ENCODE measurements around the gene SOX8.

DNA sequence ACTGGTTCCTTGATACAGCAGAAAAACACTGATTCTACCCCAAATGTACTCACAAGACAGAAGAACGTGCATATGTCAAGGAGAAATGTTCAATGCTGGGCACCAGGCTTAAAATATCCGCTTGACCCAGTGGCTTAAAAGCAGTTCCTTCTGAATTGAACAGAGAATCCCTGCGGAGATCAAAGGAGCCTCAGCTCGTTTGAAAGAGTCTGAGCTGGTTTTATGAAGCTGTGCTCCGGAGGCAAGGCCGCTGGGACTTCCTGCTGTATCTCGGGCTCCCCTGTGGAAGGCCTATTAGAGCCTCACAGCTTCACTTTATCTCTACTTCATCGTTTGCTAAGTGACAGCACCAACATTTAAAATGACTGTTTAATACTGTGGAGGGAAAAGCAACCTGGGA lies 12.9 kb upstream of the SOX8 start:
- TF ChIP-seq CTCF (conservative IDR thresholded peaks at IDR 0.05; ENCODE audit: low read depth in 2 of 2) (no peak), POLR2AphosphoS5 (IDR thresholded peaks at IDR 0.05; ENCODE audit: low read depth) (no peak), EZH2 (IDR thresholded peaks at IDR 0.05; ENCODE audit: low read depth, unreplicated experiment) (no peak), EZH2phosphoT487 (IDR thresholded peaks at IDR 0.05; ENCODE audit: unreplicated experiment) (no peak), JUNB (IDR thresholded peaks at IDR 0.05; ENCODE audit: unreplicated experiment) (no peak), NANOG (IDR thresholded peaks at IDR 0.05; ENCODE audit: borderline replicate concordance) (no peak), REST (IDR thresholded peaks at IDR 0.05; ENCODE audit: unreplicated experiment) (no peak), ETS1 (IDR thresholded peaks at IDR 0.05) (no peak), ZNF331 (CRISPR knock-in tag; IDR thresholded peaks at IDR 0.05; ENCODE audit: low read depth) (no peak), CREB1 (CRISPR knock-in tag; IDR thresholded peaks at IDR 0.05; ENCODE audit: low read depth) (no peak)
